Renal cortex interstitium (tissue), 11 donors: ENCODE measurements around the gene THEMIS. TPM values are rescaled to one million over a fixed set of nuclear protein-coding genes. Genes with fewer than 3 reads are reported as not detected.
"Not testable (repeated sequence)": the region's sequence is repeated elsewhere in the genome, so short reads cannot be mapped to it uniquely, and the experiment has no call there.

Experiments
- DNase-seq, 11 donors: peaks; one replicate each; pipeline ENCODE4 v3.0.0-alpha.2; 2013; ENCODE audit warnings: low read depth in 9 of 11, low spot score in 4 of 11; ENCODE audit errors: extremely low read depth in 1 of 11
- polyA plus RNA-seq, 3 donors: library from polyadenylated mRNA; unstranded; fragments of 120-200 nt; gene quantifications; one replicate each; pipeline ENCODE4 v1.2.1, GENCODE V29; 2013; ENCODE audit not compliant: insufficient read length in 3 of 3

The THEMIS gene
- polyA plus RNA-seq, 3 donors = not detected

- DNase-seq = no peak
These were observed 82.7 kb downstream of the THEMIS start for GRCh38 chr6:127818149-127818548.

- DNase-seq = no peak
These were observed 84.2 kb downstream of the THEMIS start for GRCh38 chr6:127816643-127817042.

- no peak for DNase-seq
These were observed 87.2 kb downstream of the THEMIS start for GRCh38 chr6:127813699-127814027.

- DNase-seq = no peak
These were observed 87.7 kb downstream of the THEMIS start for GRCh38 chr6:127812985-127813698.

GRCh38 chr6:127811900-127812570 lies 88.8 kb downstream of the THEMIS start:
- DNase-seq = no peak

GRCh38 chr6:127807806-127808517 lies 92.9 kb downstream of the THEMIS start:
- DNase-seq = no peak

GRCh38 chr6:127796713-127797112 lies 104.1 kb downstream of the THEMIS start:
- DNase-seq = no peak

GRCh38 chr6:127794405-127794804 lies 106.5 kb downstream of the THEMIS start:
- DNase-seq = no peak

- no peak for DNase-seq
These were observed 107.5 kb downstream of the THEMIS start for GRCh38 chr6:127793396-127793795.

- DNase-seq = no peak
These were observed 108.2 kb downstream of the THEMIS start for GRCh38 chr6:127792616-127793015.

- DNase-seq = no peak
These were observed 108.9 kb downstream of the THEMIS start for GRCh38 chr6:127791779-127792528.

- DNase-seq = no peak
These were observed 110.3 kb downstream of the THEMIS start for GRCh38 chr6:127790571-127790970.

- no peak for DNase-seq
These were observed 114.7 kb downstream of the THEMIS start for GRCh38 chr6:127786109-127786508.

GRCh38 chr6:127784468-127784867 lies 116.4 kb downstream of the THEMIS start:
- DNase-seq = no peak

- not testable (repeated sequence) for DNase-seq
These were observed 119.1 kb downstream of the THEMIS start for GRCh38 chr6:127781636-127782272.

GRCh38 chr6:127776320-127776719 lies 124.5 kb downstream of the THEMIS start:
- no peak for DNase-seq

GRCh38 chr6:127775371-127775770 lies 125.5 kb downstream of the THEMIS start:
- no peak for DNase-seq

GRCh38 chr6:127768745-127769144 lies 132.1 kb downstream of the THEMIS start:
- DNase-seq = no peak

- DNase-seq = no peak
These were observed 132.6 kb downstream of the THEMIS start for GRCh38 chr6:127768223-127768622.
